WTC11 (cell line): ENCODE measurements around the gene WDR31. TPM values are rescaled to one million over a fixed set of nuclear protein-coding genes. Genes with fewer than 3 reads are reported as not detected.

Experiments used
- ATAC-seq: fragments of 200-7000 bp; cut with Tn5 transposase; 2 replicates; pipeline ENCODE4 v1.10.0; 2021; ENCODE audit warnings: mild to moderate bottlenecking, moderate library complexity
- CTCF ChIA-PET: fragments of 300-600 bp; sonication (Branson Sonifier 250); formaldehyde crosslinking; loops from one replicate; lab custom pipeline; 2021; ENCODE audit warnings: antibody characterized with exemption; lab: Charles Lee
- POLR2A ChIA-PET: fragments of 350-600 bp; sonication (Branson Sonifier 250); formaldehyde crosslinking; loops from one replicate; lab custom pipeline; 2021; ENCODE audit warnings: antibody characterized with exemption; lab: Charles Lee
- DNase-seq: peaks from one replicate; pipeline ENCODE4 v3.0.0; 2021; ENCODE audit warnings: low spot score
- H3K27ac Mint-ChIP-seq: 2 replicates; pipeline ENCODE4 v1.8.0; 2021; ENCODE audit warnings: mixed read lengths
- H3K27me3 Mint-ChIP-seq: 2 replicates; pipeline ENCODE4 v1.8.0; 2021; ENCODE audit warnings: low read depth, mild to moderate bottlenecking, moderate library complexity, mixed read lengths
- H3K36me3 Mint-ChIP-seq: 2 replicates; pipeline ENCODE4 v1.8.0; 2021; ENCODE audit warnings: mixed read lengths
- H3K4me1 Mint-ChIP-seq: 2 replicates; pipeline ENCODE4 v1.8.0; 2022; ENCODE audit warnings: mixed read lengths
- H3K4me3 Mint-ChIP-seq: 2 replicates; pipeline ENCODE4 v1.8.0; 2021; ENCODE audit warnings: mild to moderate bottlenecking, moderate library complexity, mixed read lengths
- H3K9me3 Mint-ChIP-seq: 2 replicates; pipeline ENCODE4 v1.8.0; 2021; ENCODE audit warnings: mixed read lengths
- AR ChIP-seq: fragments of 250-450 bp; sonication (Bioruptor Pico); IDR thresholded peaks from 2 replicates; pipeline ENCODE4 v1.9.0; 2021; ENCODE audit warnings: mild to moderate bottlenecking
- ATF3 ChIP-seq: sonication (generic); formaldehyde crosslinking; conservative IDR thresholded peaks from 2 replicates; pipeline ENCODE4 v1.8.1; 2022; ENCODE audit warnings: mild to moderate bottlenecking, missing genetic modification reagents
- CDX4 ChIP-seq: fragments of 250-450 bp; sonication (Bioruptor Pico); IDR thresholded peaks from 2 replicates; pipeline ENCODE4 v1.9.0; 2021; ENCODE audit warnings: moderate library complexity, mild to moderate bottlenecking, inconsistent platforms, borderline replicate concordance
- CREB1 ChIP-seq: sonication (generic); formaldehyde crosslinking; IDR thresholded peaks from 2 replicates; pipeline ENCODE4 v1.8.0; 2023; ENCODE audit warnings: mild to moderate bottlenecking, missing genetic modification reagents
- CREM ChIP-seq: sonication (generic); formaldehyde crosslinking; IDR thresholded peaks from 2 replicates; pipeline ENCODE4 v1.8.1; 2022; ENCODE audit warnings: mild to moderate bottlenecking, missing genetic modification reagents, moderate library complexity
- E2F1 ChIP-seq: sonication (generic); formaldehyde crosslinking; IDR thresholded peaks from 2 replicates; pipeline ENCODE4 v1.8.0; 2022; ENCODE audit warnings: mild to moderate bottlenecking, missing genetic modification reagents
- E2F4 ChIP-seq: sonication (generic); formaldehyde crosslinking; IDR thresholded peaks from 2 replicates; pipeline ENCODE4 v1.8.1; 2022; ENCODE audit warnings: low read depth, mild to moderate bottlenecking, moderate library complexity, missing genetic modification reagents, borderline replicate concordance
- E2F5 ChIP-seq: sonication (generic); formaldehyde crosslinking; IDR thresholded peaks from 2 replicates; pipeline ENCODE4 v1.8.1; 2022; ENCODE audit warnings: mild to moderate bottlenecking, moderate library complexity, missing genetic modification reagents
- ESRRA ChIP-seq: sonication (generic); formaldehyde crosslinking; IDR thresholded peaks from 2 replicates; pipeline ENCODE4 v1.8.1; 2022; ENCODE audit warnings: mild to moderate bottlenecking, missing genetic modification reagents, borderline replicate concordance
- FOXP1 ChIP-seq: sonication (generic); formaldehyde crosslinking; IDR thresholded peaks from 2 replicates; pipeline ENCODE4 v1.8.0; 2022; ENCODE audit warnings: missing genetic modification reagents, mild to moderate bottlenecking, moderate library complexity, borderline replicate concordance
- JUN ChIP-seq: sonication (generic); formaldehyde crosslinking; IDR thresholded peaks from 2 replicates; pipeline ENCODE4 v1.8.0; 2023; ENCODE audit warnings: mild to moderate bottlenecking, missing genetic modification reagents
- KAT7 ChIP-seq: sonication (generic); formaldehyde crosslinking; IDR thresholded peaks from 2 replicates; pipeline ENCODE4 v1.8.1; 2023; ENCODE audit warnings: missing genetic modification reagents, mild to moderate bottlenecking, borderline replicate concordance
- MXD4 ChIP-seq: fragments of 250-450 bp; sonication (Bioruptor Pico); IDR thresholded peaks from 2 replicates; pipeline ENCODE4 v1.8.0; 2021; ENCODE audit warnings: mild to moderate bottlenecking, moderate library complexity, borderline replicate concordance
- MYBL2 ChIP-seq: sonication (generic); formaldehyde crosslinking; IDR thresholded peaks from 2 replicates; pipeline ENCODE4 v1.8.1; 2023; ENCODE audit warnings: mild to moderate bottlenecking, moderate library complexity, missing genetic modification reagents
- NR1H2 ChIP-seq: sonication (generic); formaldehyde crosslinking; IDR thresholded peaks from 2 replicates; pipeline ENCODE4 v1.9.0; 2021; ENCODE audit warnings: mild to moderate bottlenecking, moderate library complexity, missing genetic modification reagents
- NR3C1 ChIP-seq: sonication (generic); formaldehyde crosslinking; conservative IDR thresholded peaks from 2 replicates; pipeline ENCODE4 v1.8.1; 2023; ENCODE audit warnings: low read depth, mild to moderate bottlenecking, missing genetic modification reagents
- OVOL2 ChIP-seq: fragments of 250-450 bp; sonication (Bioruptor Pico); IDR thresholded peaks from 2 replicates; pipeline ENCODE4 v1.9.0; 2021; ENCODE audit warnings: mild to moderate bottlenecking, borderline replicate concordance
- RELA ChIP-seq: sonication (generic); formaldehyde crosslinking; IDR thresholded peaks from 2 replicates; pipeline ENCODE4 v1.8.1; 2022; ENCODE audit warnings: missing genetic modification reagents, mild to moderate bottlenecking, borderline replicate concordance
- SP1 ChIP-seq: sonication (generic); formaldehyde crosslinking; conservative IDR thresholded peaks from 2 replicates; pipeline ENCODE4 v1.8.1; 2022; ENCODE audit warnings: missing genetic modification reagents
- TEAD1 ChIP-seq: sonication (generic); formaldehyde crosslinking; IDR thresholded peaks from 2 replicates; pipeline ENCODE4 v1.8.0; 2022; ENCODE audit warnings: mild to moderate bottlenecking, missing genetic modification reagents
- USF2 ChIP-seq: sonication (generic); formaldehyde crosslinking; IDR thresholded peaks from 2 replicates; pipeline ENCODE4 v1.8.1; 2023; ENCODE audit warnings: mild to moderate bottlenecking, missing genetic modification reagents, moderate library complexity
- ZNF121 ChIP-seq: sonication (generic); formaldehyde crosslinking; IDR thresholded peaks from 2 replicates; pipeline ENCODE4 v1.8.0; 2023; ENCODE audit warnings: missing genetic modification reagents
- ZNF416 ChIP-seq: fragments of 250-450 bp; sonication (Bioruptor Pico); IDR thresholded peaks from 2 replicates; pipeline ENCODE4 v1.9.0; 2021; ENCODE audit warnings: mild to moderate bottlenecking, inconsistent platforms
- ZNF671 ChIP-seq: fragments of 250-450 bp; sonication (Bioruptor Pico); IDR thresholded peaks from 2 replicates; pipeline ENCODE4 v1.8.0; 2021; ENCODE audit warnings: mild to moderate bottlenecking
- ZSCAN18 ChIP-seq: fragments of 250-450 bp; sonication (Bioruptor Pico); IDR thresholded peaks from 2 replicates; pipeline ENCODE4 v2.1.2; 2022; ENCODE audit warnings: mild to moderate bottlenecking, moderate library complexity
- total RNA-seq: library from RNA; stranded (reverse); gene quantifications from 3 replicates; pipeline ENCODE4 v1.2.3, GENCODE V29; 2021

Gene WDR31
- total RNA-seq, 1 experiment from 2014 or later, result 0.37 TPM

- H3K27ac Mint-ChIP-seq, result no peak overlapping the region
- no peak for ATAC-seq
- H3K36me3 Mint-ChIP-seq, result no peaks in the 10 kb centered on the region
- H3K4me3 Mint-ChIP-seq, result no peak overlapping the region; the same call in 1 of the 2 replicates
- no peaks in the 10 kb centered on the region for H3K9me3 Mint-ChIP-seq
- no peak for DNase-seq
- CTCF ChIA-PET, result interaction anchor here (1.1 kb wide), 1 partner anchor 14 kb away, joined by 5 read pairs; no protein-coding TSS in a partner anchor
- peaks cover 52% of the 10 kb centered on the region for H3K27me3 Mint-ChIP-seq
- POLR2A ChIA-PET, result no interaction called here
- H3K4me1 Mint-ChIP-seq, result peaks cover 5% of the 10 kb centered on the region
- TF ChIP-seq NR3C1 (CRISPR knock-in tag) (no peak), ZNF416 (CRISPR knock-in tag) (no peak), AR (no peak), CREM (CRISPR knock-in tag) (no peak), CREB1 (CRISPR knock-in tag) (no peak), MXD4 (CRISPR knock-in tag) (no peak), ZNF671 (CRISPR knock-in tag) (no peak), E2F1 (CRISPR knock-in tag) (no peak), RELA (CRISPR knock-in tag) (no peak), MYBL2 (CRISPR knock-in tag) (no peak), KAT7 (no peak)
Measured at GRCh38 chr9:113341712-113342410, 1.8 kb upstream of the WDR31 start.

- peaks cover 41% of the 10 kb centered on the region for H3K27me3 Mint-ChIP-seq
- ATAC-seq (no peak), DNase-seq (no peak)
- H3K27ac Mint-ChIP-seq, result no peak overlapping the region
- no peak overlapping the region for H3K4me3 Mint-ChIP-seq
- H3K9me3 Mint-ChIP-seq, result no peaks in the 10 kb centered on the region
- no peaks in the 10 kb centered on the region for H3K36me3 Mint-ChIP-seq
- ChIA-PET CTCF (interaction anchor here (0.7 kb wide), 1 partner anchor 222 kb away, joined by 3 read pairs; no protein-coding TSS in a partner anchor), POLR2A (interaction anchor here (0.7 kb wide), 2 partner anchors 72 to 181 kb away, joined by 4 to 6 read pairs; no protein-coding TSS in a partner anchor)
- peaks cover 5% of the 10 kb centered on the region for H3K4me1 Mint-ChIP-seq
- TF ChIP-seq CDX4 (CRISPR knock-in tag) (no peak), ZNF121 (CRISPR knock-in tag) (no peak), TEAD1 (no peak), ATF3 (CRISPR knock-in tag) (no peak), NR1H2 (CRISPR knock-in tag) (no peak), USF2 (CRISPR knock-in tag) (no peak), FOXP1 (no peak), E2F5 (CRISPR knock-in tag) (no peak), JUN (CRISPR knock-in tag) (no peak), OVOL2 (CRISPR knock-in tag) (no peak), ESRRA (CRISPR knock-in tag) (no peak), SP1 (CRISPR knock-in tag) (no peak), CREM (CRISPR knock-in tag) (no peak), E2F4 (CRISPR knock-in tag) (no peak), ZSCAN18 (CRISPR knock-in tag) (no peak)
Measured at GRCh38 chr9:113337714-113338113, 2.4 kb downstream of the WDR31 start.
